ENCODE results near the gene SGIP1. TPM values are rescaled to one million over a fixed set of nuclear protein-coding genes. Genes with fewer than 3 reads are reported as not detected.
"Not testable (repeated sequence)": the region's sequence is repeated elsewhere in the genome, so short reads cannot be mapped to it uniquely, and the experiment has no call there.

SGIP1 gene
- total RNA-seq, 2 donors from 2014 or later, result 3.8 to 9.4 TPM

DNA sequence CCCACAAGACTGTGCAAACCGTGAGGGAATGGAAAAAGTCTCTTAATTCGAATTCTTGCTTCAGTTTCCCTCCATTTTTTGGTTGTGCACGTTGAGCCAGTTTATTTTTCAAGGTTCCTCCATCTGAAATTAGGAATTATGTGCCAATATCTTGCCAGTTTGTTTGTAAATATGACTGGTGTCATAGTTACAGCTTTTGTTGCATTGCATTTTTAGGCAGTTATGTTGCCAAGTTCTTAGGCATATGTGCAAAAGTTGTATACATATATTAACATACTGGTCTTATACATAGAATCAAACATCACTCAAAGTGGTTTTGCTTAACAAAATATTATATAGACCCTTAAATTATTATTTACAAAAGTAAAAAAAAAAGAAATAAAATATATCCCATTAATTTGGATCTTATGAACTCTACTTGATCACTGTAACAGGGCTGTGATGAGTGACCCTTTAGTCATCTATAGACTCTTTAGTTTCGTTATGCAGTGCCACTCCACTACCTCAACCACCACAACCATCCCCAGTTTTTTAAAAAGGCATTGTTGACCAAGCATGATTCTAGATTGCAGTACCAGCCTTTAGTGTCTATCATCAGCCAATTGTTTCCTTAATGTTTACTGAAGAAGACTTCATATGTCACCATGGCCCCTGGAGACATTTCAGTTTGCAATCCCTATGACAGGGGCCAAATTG lies 197.4 kb downstream of the SGIP1 start:
- TF ChIP-seq, protein P1, sequence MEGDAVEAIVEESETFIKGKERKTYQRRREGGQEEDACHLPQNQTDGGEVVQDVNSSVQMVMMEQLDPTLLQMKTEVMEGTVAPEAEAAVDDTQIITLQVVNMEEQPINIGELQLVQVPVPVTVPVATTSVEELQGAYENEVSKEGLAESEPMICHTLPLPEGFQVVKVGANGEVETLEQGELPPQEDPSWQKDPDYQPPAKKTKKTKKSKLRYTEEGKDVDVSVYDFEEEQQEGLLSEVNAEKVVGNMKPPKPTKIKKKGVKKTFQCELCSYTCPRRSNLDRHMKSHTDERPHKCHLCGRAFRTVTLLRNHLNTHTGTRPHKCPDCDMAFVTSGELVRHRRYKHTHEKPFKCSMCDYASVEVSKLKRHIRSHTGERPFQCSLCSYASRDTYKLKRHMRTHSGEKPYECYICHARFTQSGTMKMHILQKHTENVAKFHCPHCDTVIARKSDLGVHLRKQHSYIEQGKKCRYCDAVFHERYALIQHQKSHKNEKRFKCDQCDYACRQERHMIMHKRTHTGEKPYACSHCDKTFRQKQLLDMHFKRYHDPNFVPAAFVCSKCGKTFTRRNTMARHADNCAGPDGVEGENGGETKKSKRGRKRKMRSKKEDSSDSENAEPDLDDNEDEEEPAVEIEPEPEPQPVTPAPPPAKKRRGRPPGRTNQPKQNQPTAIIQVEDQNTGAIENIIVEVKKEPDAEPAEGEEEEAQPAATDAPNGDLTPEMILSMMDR (conservative IDR thresholded peaks at IDR 0.05), result no peak
- Histone ChIP-seq H3K4me1 (ENCODE audit: control insufficient read depth, insufficient read depth, low read length) (no peaks in the 10 kb centered on the region), H3K4me3 (ENCODE audit: low read length) (no peak overlapping the region), H3K36me3 (ENCODE audit: control insufficient read depth, insufficient read depth, low read length) (no peaks in the 10 kb centered on the region), H3K9me3 (ENCODE audit: control insufficient read depth, low read length) (no peaks in the 10 kb centered on the region), H3K27me3 (ENCODE audit: control insufficient read depth, insufficient read depth, low read length, poor library complexity, severe bottlenecking) (no peaks in the 10 kb centered on the region), H3K9ac (ENCODE audit: extremely low read depth, low read length, poor library complexity, severe bottlenecking) (no peak overlapping the region), H3K27ac (ENCODE audit: low read depth, low read length) (no peak overlapping the region)
- Mint-ChIP-seq H3K9me3 (no peaks in the 10 kb centered on the region), H3K4me1 (peaks cover 5% of the 10 kb centered on the region), H3K27ac (no peak overlapping the region), H3K27me3 (ENCODE audit: insufficient read depth) (peaks cover 7% of the 10 kb centered on the region), H3K36me3 (ENCODE audit: low read depth) (no peaks in the 10 kb centered on the region), H3K4me3 (no peak overlapping the region)
- DNase-seq, result no peak
- 91 to 96% methylated on average over 3 to 4 of the region's 4 CpGs for WGBS, 2 experiments (ENCODE audit: insufficient coverage in 1 of 2, insufficient read length in 1 of 2)

GRCh38 chr1:66732407-66733166 lies 198.6 kb downstream of the SGIP1 start:
- no peaks in the 10 kb centered on the region for H3K36me3 ChIP-seq (ENCODE audit: control insufficient read depth, insufficient read depth, low read length)
- no peak overlapping the region for H3K27ac Mint-ChIP-seq
- no peaks in the 10 kb centered on the region for H3K9me3 Mint-ChIP-seq
- H3K4me3 Mint-ChIP-seq, result no peak overlapping the region
- H3K9ac ChIP-seq (ENCODE audit: extremely low read depth, low read length, poor library complexity, severe bottlenecking), result no peak overlapping the region
- H3K27ac ChIP-seq (ENCODE audit: low read depth, low read length), result no peak overlapping the region
- TF ChIP-seq, protein P1 (conservative IDR thresholded peaks at IDR 0.05), result no peak
- H3K4me3 ChIP-seq (ENCODE audit: low read length), result no peak overlapping the region
- no peak for DNase-seq
- no peaks in the 10 kb centered on the region for H3K36me3 Mint-ChIP-seq (ENCODE audit: low read depth)
- H3K9me3 ChIP-seq (ENCODE audit: control insufficient read depth, low read length), result no peaks in the 10 kb centered on the region
- WGBS, 2 experiments (ENCODE audit: insufficient coverage in 1 of 2, insufficient read length in 1 of 2), result 33 to 43% methylated on average over 1 of the region's 1 CpG
- H3K27me3 ChIP-seq (ENCODE audit: control insufficient read depth, insufficient read depth, low read length, poor library complexity, severe bottlenecking), result no peaks in the 10 kb centered on the region
- H3K27me3 Mint-ChIP-seq (ENCODE audit: insufficient read depth), result no peaks in the 10 kb centered on the region
- peaks cover 5% of the 10 kb centered on the region for H3K4me1 Mint-ChIP-seq
- H3K4me1 ChIP-seq (ENCODE audit: control insufficient read depth, insufficient read depth, low read length), result no peaks in the 10 kb centered on the region

GRCh38 chr1:66733348-66734017 lies 199.5 kb downstream of the SGIP1 start:
- no peak overlapping the region for H3K27ac ChIP-seq (ENCODE audit: low read depth, low read length)
- no peak overlapping the region for H3K27ac Mint-ChIP-seq
- no peaks in the 10 kb centered on the region for H3K27me3 Mint-ChIP-seq (ENCODE audit: insufficient read depth)
- DNase-seq, result no peak
- no peak overlapping the region for H3K4me3 ChIP-seq (ENCODE audit: low read length)
- no peaks in the 10 kb centered on the region for H3K9me3 Mint-ChIP-seq
- 95 to 100% methylated on average over 2 to 7 of the region's 7 CpGs for WGBS, 2 experiments (ENCODE audit: insufficient coverage in 1 of 2, insufficient read length in 1 of 2)
- H3K27me3 ChIP-seq (ENCODE audit: control insufficient read depth, insufficient read depth, low read length, poor library complexity, severe bottlenecking), result no peaks in the 10 kb centered on the region
- peaks cover 5% of the 10 kb centered on the region for H3K4me1 Mint-ChIP-seq
- no peak overlapping the region for H3K9ac ChIP-seq (ENCODE audit: extremely low read depth, low read length, poor library complexity, severe bottlenecking)
- TF ChIP-seq, protein P1 (conservative IDR thresholded peaks at IDR 0.05), result no peak
- H3K36me3 Mint-ChIP-seq (ENCODE audit: low read depth), result no peaks in the 10 kb centered on the region
- no peaks in the 10 kb centered on the region for H3K36me3 ChIP-seq (ENCODE audit: control insufficient read depth, insufficient read depth, low read length)
- no peaks in the 10 kb centered on the region for H3K4me1 ChIP-seq (ENCODE audit: control insufficient read depth, insufficient read depth, low read length)
- no peak overlapping the region for H3K4me3 Mint-ChIP-seq
- no peaks in the 10 kb centered on the region for H3K9me3 ChIP-seq (ENCODE audit: control insufficient read depth, low read length)

DNA sequence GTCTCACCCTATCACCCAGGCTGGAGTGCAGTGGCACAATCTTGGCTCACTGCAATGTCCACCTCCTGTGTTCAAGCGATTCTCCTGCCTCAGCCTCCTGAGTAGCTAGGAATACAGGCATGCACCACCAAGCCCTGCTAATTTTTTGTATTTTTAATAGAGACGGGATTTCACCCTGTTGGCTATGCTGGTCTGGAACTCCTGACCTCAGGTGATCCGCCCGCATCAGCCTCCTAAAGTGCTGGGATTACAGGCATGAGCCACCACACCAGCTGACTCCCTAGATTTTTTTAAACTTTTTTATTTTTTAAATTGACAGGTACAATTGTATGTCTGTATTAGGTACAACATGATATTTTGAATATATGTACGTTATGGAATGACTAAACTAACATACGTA lies 200.6 kb downstream of the SGIP1 start:
- DNase-seq; H3K27me3 ChIP-seq (ENCODE audit: control insufficient read depth, insufficient read depth, low read length, poor library complexity, severe bottlenecking); H3K9me3 Mint-ChIP-seq; H3K9me3 ChIP-seq (ENCODE audit: control insufficient read depth, low read length); H3K27me3 Mint-ChIP-seq (ENCODE audit: insufficient read depth); H3K4me3 ChIP-seq (ENCODE audit: low read length); H3K36me3 Mint-ChIP-seq (ENCODE audit: low read depth); H3K36me3 ChIP-seq (ENCODE audit: control insufficient read depth, insufficient read depth, low read length); H3K27ac ChIP-seq (ENCODE audit: low read depth, low read length); H3K27ac Mint-ChIP-seq; H3K4me1 ChIP-seq (ENCODE audit: control insufficient read depth, insufficient read depth, low read length); H3K4me1 Mint-ChIP-seq; H3K9ac ChIP-seq (ENCODE audit: extremely low read depth, low read length, poor library complexity, severe bottlenecking); H3K4me3 Mint-ChIP-seq: not testable (repeated sequence)
- WGBS, 2 experiments (ENCODE audit: insufficient coverage in 1 of 2, insufficient read length in 1 of 2), result 76 to 100% methylated on average over 3 to 5 of the region's 6 CpGs

Measured in endodermal cell (in vitro differentiated cells).